Measurements from ENCODE around the gene PTPRC. TPM values are rescaled to one million over a fixed set of nuclear protein-coding genes. Genes with fewer than 3 reads are reported as not detected.

PTPRC gene
- total and polyA plus RNA-seq, 5 experiments from 2014 or later: 906 to 1,253 (median 980) TPM

DNA sequence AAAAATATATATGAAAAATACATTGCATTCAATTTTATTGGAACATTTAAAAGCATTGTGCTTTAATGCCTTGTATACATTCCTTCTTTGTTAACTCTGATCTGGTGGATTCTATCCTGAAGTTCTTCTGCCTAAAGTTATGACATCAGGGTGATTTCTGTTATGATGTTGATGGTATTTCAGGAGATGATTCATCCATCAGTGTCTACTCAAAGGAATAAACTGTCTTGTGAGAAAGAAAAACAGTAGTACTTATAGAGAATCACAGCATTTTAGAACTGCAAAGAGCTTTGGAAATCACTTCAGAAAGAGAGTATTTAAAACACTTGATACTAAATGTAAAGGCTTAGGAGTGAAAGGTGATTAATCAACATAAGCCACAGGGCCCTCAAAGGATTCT lies 155.7 kb downstream of the PTPRC start:
- Mint-ChIP-seq H3K27ac (no peak overlapping the region), H3K4me3 (no peak overlapping the region), H3K4me1 (peaks cover 0 to 2% (median 0%) of the 10 kb centered on the region in 4 donors), H3K36me3 (peaks cover 0 to 21% (median 16%) of the 10 kb centered on the region in 3 donors), H3K9me3 (peaks cover 0 to 31% (median 21%) of the 10 kb centered on the region in 9 donors), H3K27me3 (no peaks in the 10 kb centered on the region)
- POLR2A ChIA-PET: no interaction called here
- DNase-seq (no peak), ATAC-seq (no peak)

DNA sequence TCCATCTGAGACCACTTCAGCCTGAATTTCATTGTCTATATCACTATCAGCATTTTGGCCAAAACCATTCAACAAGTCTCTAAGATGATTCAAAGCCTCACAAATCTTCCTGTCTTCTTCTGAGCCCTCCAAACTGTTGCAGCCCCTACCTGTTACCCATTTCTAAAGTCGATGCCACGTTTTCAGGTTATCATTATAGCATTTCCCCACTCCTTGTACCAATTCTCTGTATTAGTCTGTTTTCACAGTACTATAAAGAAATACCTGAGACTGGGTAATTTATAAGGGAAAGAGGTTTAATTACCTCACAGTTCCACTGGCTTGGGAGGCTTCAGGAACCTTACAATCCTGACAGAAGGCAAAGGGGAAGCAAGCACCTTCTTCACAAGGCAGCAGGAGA lies 158.8 kb downstream of the PTPRC start:
- ATAC-seq (no peak), DNase-seq (no peak)
- Mint-ChIP-seq H3K4me1 (peaks cover 0 to 2% (median 0%) of the 10 kb centered on the region in 4 donors), H3K9me3 (peaks cover 0 to 31% (median 21%) of the 10 kb centered on the region in 9 donors), H3K27me3 (peaks cover 0 to 3% (median 0%) of the 10 kb centered on the region in 5 donors), H3K36me3 (peaks cover 0 to 21% (median 18%) of the 10 kb centered on the region in 3 donors), H3K4me3 (no peak overlapping the region), H3K27ac (no peak overlapping the region)
- POLR2A ChIA-PET: no interaction called here

DNA sequence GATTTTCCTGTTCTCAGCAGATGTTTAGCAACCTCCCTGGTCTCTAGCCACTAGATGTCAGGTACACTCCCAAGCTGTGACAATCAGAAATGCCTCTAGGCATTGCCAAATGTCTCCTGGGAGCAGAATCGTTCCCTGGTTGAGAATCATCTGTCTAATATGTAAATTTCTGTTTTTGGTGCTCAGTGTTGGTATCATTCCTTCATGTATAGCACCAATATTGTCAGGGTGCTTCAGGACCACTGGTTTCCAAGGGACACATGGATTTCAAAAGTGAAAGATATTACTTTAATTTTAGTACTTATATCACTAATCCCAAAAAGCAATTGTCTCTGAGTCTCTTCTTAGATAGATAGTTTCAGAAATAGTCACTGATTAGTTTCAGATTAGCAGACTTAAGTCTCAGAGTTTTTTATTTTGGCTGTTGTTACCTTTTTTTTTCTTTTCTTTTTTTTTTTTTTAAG lies 160.1 kb downstream of the PTPRC start:
- Mint-ChIP-seq H3K4me3 (no peak overlapping the region), H3K36me3 (peaks cover 0 to 21% (median 18%) of the 10 kb centered on the region in 3 donors), H3K9me3 (peaks cover 0 to 31% (median 21%) of the 10 kb centered on the region in 9 donors), H3K4me1 (peaks cover 0 to 2% (median 0%) of the 10 kb centered on the region in 4 donors), H3K27me3 (peaks cover 0 to 3% (median 0%) of the 10 kb centered on the region in 5 donors), H3K27ac (peak overlapping the region in 1 of 10 donors; percentile 46)
- POLR2A ChIA-PET: no interaction called here
- ATAC-seq (no peak), DNase-seq (no peak)

DNA sequence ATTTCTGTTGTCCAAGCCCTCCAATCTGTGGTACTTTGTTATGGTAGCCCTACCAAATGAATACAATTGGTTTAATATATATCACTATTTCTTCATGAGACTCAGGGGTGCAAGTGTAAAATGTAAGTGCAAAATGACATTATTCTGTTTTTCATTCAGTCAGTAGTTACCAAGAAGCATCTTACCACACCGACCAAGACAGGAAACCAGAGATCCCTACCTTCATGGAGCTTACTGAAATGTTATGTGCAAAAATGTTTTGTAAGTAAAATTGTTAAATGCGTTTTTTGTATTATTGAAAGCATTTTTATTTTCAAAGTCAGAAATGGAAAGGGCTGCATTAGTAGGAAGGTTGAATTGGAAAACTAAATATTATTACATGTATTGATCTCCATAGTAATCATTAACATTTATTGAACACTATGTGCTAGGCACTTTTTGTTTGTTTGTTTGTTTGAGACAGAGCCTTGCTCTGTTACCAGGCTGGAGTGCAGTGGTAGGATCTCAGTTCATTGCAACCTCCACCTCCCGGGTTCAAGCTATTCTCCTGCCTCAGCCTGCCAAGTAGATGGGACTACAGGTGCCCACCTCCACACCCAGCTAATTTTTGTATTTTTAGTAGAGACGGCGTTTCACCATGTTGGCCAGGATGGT lies 166.8 kb downstream of the PTPRC start:
- POLR2A ChIA-PET: no interaction called here
- Mint-ChIP-seq H3K4me3 (no peak overlapping the region), H3K36me3 (peaks cover 0 to 8% (median 4%) of the 10 kb centered on the region in 3 donors), H3K27ac (no peak overlapping the region), H3K9me3 (peaks cover 0 to 7% (median 0%) of the 10 kb centered on the region in 9 donors), H3K27me3 (peaks cover 0 to 3% (median 0%) of the 10 kb centered on the region in 5 donors), H3K4me1 (no peaks in the 10 kb centered on the region)
- ATAC-seq: no peak
- DNase-seq: no peak

DNA sequence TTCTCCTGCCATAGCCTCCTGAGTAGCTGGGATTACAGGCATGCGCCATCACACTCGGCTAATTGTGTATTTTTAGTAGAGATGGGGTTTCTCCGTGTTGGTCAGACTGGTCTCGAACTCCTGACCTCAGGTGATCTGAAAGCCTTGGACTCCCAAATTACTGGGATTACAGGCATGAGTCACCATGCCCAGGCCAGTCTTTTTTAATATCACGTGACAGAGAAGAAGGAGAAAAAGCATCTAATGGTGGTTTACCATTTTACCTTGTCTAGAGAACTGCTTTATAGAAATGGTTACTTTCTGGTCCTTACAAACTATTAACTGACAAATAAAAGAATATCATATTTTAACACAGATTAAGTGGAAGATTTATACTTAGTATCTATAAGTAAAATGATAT lies 168.0 kb downstream of the PTPRC start:
- Mint-ChIP-seq H3K36me3 (peaks cover 0 to 8% (median 1%) of the 10 kb centered on the region in 3 donors), H3K9me3 (peaks cover 0 to 7% (median 0%) of the 10 kb centered on the region in 9 donors), H3K27me3 (no peaks in the 10 kb centered on the region), H3K4me3 (no peak overlapping the region), H3K4me1 (no peaks in the 10 kb centered on the region), H3K27ac (no peak overlapping the region)
- DNase-seq (no peak), ATAC-seq (no peak)
- POLR2A ChIA-PET: no interaction called here

Other genes starting within 250 kb of the PTPRC start
- not detected for gene ATP6V1G3, start 98.4 kb upstream of the PTPRC start, total RNA-seq
- not detected for gene ATP6V1G3, start 98.4 kb upstream of the PTPRC start, polyA plus RNA-seq

Measured in naive thymus-derived CD8-positive, alpha-beta T cell (primary cell).